GM12864 (cell line): Measurements from ENCODE around the gene VWDE.

ENCODE experiments used
- DNase-seq: peaks from one replicate; pipeline ENCODE4 v3.0.0-alpha.2; 2011; ENCODE audit warnings: low read depth
- H3K4me3 ChIP-seq: 2 replicates; pipeline ENCODE4 v1.5.1; 2011; ENCODE audit warnings: mild to moderate bottlenecking, low read depth, low read length, control low read depth
- CTCF ChIP-seq: IDR thresholded peaks from 2 replicates; pipeline ENCODE4 v1.5.1; 2011; ENCODE audit warnings: low read depth, mild to moderate bottlenecking, moderate library complexity, low read length, control low read depth, inconsistent platforms; ENCODE audit errors: missing control alignments

Gene VWDE

GRCh38 chr7:12434012-12434642, 30.5 kb upstream of the VWDE start:
- no peak overlapping the region for H3K4me3 ChIP-seq
- DNase-seq = no peak
- TF ChIP-seq CTCF = peak; percentile 34

DNA sequence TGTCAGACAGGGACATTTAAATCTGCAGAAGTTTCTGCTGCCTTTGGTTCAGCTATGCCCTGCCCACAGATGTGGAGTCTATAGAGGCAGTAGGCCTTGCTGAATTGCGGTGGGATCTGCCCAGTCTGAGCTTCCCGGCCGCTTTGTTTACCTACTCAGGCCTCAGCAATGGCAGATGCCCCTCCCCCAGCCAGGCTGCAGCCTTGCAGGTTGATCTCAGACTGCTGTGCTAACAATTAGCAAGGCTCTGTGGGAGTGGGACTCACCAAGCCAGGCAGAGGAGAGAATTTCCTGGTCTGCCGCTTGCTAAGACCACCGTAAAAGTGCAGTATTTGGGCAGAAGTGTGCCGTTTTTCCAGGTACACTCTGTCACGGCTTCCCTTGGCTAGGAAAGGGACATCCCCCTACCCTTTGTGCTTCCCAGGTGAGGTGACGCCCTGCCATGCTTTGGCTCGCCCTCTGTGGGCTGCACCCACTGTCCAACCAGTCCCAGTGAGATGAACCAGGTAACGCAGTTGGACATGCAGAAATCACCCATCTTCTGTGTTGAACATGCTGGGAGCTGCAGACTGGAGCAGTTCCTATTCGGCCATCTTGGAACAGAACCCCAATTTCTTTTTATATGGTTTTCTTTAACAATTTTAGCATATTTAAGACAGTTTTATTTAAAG, 28.4 kb upstream of the VWDE start:
- DNase-seq = no peak
- H3K4me3 ChIP-seq = no peak overlapping the region
- no peak for TF ChIP-seq CTCF

DNA sequence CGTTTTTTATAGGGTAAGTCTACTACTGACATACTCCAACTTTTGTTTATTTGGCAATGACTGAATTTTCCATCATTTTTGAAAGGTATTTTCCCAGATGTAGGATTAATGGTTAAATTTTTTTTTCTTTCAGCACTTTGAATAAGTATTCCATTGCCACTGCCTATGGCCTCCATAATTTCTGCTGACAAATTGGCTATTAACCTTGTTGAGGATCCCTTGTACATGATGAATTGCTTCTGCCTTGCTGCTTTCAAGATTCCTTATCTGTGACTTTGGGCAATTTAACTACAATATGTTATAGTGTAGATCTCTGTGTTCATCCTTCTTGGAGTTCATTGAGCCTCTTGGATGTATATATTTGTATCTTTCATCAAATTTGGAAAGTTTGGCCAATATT, 21.6 kb upstream of the VWDE start:
- DNase-seq = no peak
- H3K4me3 ChIP-seq = no peak overlapping the region
- no peak for TF ChIP-seq CTCF

DNA sequence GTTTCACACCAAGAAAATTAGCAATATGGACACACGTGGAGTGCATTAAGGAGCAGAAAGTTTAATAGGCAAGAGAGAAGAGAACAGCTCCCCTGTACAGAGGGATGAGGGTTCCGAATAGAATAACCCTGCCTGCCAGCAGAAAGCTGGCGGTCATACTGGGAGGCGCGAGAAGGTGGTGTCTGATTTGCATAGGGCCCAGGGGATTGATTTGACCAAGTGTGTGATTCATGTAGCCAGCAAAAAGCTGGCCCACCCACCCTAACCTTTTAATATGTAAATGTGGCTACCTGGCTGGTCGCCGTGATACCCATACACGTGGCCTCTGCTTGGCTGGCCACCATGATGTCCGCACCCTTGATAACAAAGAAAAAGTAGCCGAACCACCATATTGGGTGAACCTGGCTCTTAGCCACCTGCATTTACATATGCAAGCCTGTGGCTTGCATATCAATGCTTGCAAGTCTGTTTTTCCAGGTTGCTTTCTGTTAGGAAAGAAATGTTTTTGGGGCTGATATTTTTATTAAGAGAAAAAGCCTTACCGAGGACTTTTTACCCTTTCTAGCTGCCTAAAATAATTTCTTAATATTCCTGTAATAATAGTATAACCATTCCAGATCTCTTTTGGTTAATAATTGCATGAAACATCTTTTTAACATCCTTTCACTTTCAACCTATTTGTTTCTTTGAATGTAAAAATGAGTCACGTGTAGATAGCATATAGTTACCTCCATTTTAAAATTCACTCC, 20.5 kb upstream of the VWDE start:
- H3K4me3 ChIP-seq = no peak overlapping the region
- no peak for DNase-seq
- TF ChIP-seq CTCF = no peak

DNA sequence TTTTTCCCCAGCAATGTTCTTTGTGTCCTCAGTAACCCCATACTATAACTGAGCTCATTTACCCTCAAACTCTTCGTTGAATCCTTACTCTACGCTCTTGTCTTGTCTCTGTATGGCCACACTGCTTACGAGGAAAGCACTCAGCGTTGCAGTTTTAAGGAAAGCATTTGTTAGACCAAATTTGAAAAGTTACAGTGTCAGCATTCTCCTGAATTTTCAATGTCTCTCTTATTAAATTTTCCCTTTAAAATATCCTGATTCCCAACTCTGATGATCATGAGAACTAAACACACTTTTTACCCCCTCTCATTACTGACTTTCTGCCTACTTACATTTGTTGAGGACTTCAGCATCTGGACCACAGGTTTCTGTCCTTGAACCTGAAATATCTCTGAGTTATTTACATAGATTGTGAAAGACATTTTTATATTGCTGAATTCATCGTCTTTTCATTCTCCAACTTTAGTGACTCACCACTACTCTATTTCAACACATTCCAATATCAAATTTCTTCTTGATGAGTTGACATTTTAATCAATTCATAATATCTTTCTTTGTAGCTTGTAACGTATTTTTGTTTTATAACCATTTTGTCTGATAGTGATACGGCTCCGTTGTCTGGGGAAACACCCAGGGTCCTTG, 19.8 kb upstream of the VWDE start:
- H3K4me3 ChIP-seq = no peak overlapping the region
- no peak for DNase-seq
- TF ChIP-seq CTCF = no peak

GRCh38 chr7:12422554-12423320, 19.1 kb upstream of the VWDE start:
- no peak overlapping the region for H3K4me3 ChIP-seq
- DNase-seq = no peak
- no peak for TF ChIP-seq CTCF
